22Rv1 (cell line): ENCODE results near the gene BRD7.

ENCODE experiments used
- ZFX ChIP-seq: fragments of 450-650 bp; IDR thresholded peaks from 2 replicates; pipeline ENCODE4 v1.6.1; 2017; ENCODE audit warnings: antibody characterized with exemption, borderline replicate concordance
- TF ChIP-seq, protein P1 (sequence below): fragments of 450-650 bp; IDR thresholded peaks from 2 replicates; pipeline ENCODE4 v1.5.1; 2017; ENCODE audit warnings: mild to moderate bottlenecking

DNA sequence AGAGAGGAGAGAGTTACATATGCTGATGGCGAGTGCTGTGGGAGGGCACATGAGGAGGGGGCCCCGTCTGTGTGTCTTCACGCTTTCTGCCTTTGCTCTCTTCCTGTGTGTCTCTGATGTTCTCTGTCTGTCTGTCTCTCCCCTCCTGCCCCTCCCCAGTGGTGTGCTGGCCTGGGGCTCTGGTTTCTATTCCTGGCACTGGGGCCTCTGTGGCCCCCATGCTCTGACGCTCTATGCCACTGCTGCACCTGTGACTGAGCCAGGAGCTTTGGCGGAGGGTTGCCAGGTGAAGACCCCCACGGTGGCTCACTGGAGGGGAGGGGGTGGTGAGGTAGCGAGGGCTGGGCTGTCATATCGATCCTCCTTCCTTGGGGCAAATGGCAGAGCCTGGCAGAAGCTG lies 24.6 kb upstream of the BRD7 start:
- TF ChIP-seq, protein P1, sequence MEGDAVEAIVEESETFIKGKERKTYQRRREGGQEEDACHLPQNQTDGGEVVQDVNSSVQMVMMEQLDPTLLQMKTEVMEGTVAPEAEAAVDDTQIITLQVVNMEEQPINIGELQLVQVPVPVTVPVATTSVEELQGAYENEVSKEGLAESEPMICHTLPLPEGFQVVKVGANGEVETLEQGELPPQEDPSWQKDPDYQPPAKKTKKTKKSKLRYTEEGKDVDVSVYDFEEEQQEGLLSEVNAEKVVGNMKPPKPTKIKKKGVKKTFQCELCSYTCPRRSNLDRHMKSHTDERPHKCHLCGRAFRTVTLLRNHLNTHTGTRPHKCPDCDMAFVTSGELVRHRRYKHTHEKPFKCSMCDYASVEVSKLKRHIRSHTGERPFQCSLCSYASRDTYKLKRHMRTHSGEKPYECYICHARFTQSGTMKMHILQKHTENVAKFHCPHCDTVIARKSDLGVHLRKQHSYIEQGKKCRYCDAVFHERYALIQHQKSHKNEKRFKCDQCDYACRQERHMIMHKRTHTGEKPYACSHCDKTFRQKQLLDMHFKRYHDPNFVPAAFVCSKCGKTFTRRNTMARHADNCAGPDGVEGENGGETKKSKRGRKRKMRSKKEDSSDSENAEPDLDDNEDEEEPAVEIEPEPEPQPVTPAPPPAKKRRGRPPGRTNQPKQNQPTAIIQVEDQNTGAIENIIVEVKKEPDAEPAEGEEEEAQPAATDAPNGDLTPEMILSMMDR = no peak
- no peak for TF ChIP-seq ZFX
